HG03521 (cell line): ENCODE measurements around the gene D2HGDH.

ENCODE experiments used
- ATAC-seq: cut with Tn5 transposase; IDR thresholded peaks from one replicate; pipeline ENCODE4 v1.9.1; 2021; ENCODE audit warnings: mild to moderate bottlenecking, moderate library complexity; ENCODE audit not compliant: unreplicated experiment

The D2HGDH gene

DNA sequence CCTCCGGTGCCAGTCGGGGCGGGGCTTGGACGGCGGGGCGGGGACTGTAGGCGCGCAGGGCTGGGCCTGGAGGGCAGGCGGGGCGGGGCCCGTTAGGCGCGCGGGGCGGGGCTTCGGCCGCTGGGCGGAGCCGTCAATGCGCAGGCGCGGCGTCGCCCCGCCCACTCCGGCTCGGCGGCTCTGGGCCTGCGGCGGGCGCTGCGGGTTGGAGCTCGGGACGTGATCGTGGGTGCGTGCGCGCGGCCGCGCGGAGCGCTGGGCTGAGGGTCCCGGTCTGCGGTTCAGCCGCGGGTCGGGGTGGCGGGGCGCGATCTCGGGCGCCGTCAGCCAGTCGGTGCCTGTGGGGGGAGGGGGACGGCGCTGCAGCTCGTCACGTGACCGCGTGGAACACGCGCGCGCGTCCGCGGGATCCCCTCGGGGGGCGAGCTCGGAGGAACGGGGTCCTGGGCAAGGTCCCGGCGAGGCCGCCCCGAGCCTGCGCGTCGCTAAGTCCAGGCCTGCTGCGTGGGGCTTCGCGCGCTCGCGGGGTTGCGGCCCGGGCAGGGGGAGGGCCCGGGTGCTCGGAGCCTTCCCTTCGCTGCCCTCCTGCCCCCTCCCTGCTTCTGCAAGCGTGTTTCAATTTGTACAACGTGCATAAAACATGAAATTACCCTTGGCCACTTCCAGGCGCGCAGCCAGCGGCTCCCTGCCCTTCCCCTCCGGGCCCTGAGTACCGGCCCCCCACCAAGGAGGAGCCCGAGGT lies at the start of gene D2HGDH:
Gene D2HGDH (plus strand): TSS at position 164 of the 742 bp plus-strand sequence. CDS start 595 bp downstream, outside the sequence.
- ATAC-seq = peak; percentile 80

DNA sequence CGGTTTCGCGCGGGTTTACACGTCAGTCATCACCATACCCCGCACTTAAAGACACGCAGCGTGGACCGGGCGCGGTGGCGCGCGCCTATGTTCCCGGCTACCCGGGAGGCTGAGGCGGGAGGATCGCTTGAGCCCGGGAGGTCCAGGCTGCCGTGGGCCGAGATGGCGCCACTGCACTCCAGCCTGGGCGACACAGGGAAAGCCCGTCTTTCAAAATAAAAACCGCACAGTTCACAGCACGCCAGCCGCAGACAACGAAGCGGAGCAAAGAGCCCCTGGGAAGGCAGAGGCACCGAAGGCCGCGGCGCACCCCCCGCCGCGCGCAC lies 48.1 kb upstream of the D2HGDH start:
- ATAC-seq = peak; percentile 5

DNA sequence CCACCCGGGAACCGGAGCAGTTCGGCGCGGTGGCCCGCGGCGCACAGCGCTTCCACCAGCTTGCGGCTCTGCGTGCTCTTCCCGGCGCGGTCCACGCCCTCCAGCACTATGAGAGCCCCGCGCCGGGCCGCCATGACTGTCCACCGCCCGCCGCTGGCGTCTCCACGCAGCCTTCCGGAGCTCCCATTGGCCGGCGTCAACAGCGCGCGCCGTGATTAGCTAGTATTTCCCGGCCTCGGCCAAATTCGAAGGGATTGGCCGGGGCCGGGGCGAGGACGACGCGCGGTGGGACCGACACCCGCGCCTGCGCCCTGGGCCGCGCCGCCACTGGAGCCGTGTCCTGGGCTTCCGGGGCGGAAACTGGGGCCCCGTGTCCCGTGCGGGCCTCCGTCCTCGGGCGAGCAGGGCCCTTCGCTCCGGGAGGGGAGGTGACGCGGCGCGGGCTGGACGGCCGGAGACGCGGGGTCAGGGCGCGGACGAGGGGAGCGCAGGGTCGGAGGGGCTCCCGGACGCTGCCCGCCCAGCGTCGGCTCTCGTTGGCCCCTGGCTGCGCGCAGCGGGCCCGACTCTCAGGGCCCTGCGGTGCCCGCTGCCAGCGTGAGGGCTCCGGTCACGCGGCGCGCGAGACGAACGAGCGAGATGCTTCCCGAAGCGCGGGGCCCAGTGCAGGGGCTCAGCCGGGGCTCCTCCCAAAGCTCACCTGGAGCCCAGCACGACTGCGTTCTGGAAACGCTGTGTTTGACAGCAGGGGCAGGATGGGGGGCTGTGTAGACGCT lies 47.6 kb upstream of the D2HGDH start, which contains the start of gene DTYMK:
Gene DTYMK (minus strand): TSS at position 166 of the 776 bp plus-strand sequence. CDS start 32 bp downstream, at position 134.
- peak; percentile 95 for ATAC-seq

DNA sequence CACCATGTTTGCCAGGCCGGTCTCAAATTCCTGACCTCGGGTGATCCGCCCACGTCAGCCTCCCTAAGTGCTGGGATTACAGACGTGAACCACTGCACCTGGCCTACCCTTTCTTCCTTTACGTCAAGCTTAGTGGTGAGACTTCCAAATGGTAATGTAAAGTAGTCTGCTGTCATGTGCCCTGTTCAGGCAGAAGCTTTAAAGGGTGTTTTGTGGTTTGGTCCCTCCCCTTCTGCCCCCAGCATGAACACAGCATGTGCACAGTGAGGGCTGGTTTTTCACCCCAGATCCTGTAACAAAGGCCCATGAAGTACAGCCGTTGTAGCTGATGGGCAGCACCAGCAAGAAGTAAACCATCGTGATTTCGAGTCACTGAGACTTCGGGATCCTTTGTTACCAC lies 45.1 kb upstream of the D2HGDH start:
- ATAC-seq = no peak

DNA sequence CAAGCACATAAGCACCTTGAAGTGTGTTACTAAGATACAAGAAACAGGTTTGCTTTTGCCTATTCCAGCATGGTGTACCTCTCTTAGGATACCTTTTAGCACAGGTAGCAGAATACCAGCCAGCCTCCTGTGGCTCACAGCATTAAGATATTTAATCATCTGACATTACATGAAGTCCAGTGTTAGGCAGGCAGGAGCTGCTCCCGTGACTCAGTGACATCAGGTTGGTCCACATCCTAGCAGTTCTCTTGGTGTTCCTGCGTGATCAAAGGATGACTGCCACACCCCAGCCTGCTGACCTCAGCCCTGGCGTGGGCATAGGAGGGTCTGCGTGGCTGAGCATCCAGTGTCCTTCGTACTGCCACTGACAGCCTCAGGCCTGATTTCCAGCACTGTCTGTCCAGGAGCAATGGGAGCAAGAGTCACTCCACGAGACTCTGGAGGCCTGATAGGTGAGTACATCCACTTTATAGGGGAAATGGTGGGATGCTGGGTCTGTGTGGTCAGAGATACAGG lies 44.2 kb upstream of the D2HGDH start:
- no peak for ATAC-seq

DNA sequence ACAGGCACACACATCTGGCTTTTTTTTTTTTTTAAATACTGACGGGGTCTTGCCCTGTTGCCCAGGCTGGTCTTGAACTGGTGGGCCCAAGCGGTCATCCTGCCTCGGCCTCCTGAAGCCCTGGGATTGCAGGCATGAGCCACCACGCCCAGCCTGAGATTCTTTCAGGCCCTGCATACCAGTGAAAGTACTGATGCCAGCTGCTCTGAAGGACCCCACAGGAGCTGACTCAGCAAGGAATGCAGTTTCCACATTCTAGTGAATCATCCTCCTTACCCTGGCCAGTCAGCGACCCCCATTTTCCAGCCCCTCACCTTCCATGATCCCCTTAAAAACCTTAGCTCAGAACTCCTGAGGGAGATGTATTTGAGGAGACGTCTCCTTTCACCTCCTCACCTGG lies 42.0 kb upstream of the D2HGDH start:
- ATAC-seq = no peak

DNA sequence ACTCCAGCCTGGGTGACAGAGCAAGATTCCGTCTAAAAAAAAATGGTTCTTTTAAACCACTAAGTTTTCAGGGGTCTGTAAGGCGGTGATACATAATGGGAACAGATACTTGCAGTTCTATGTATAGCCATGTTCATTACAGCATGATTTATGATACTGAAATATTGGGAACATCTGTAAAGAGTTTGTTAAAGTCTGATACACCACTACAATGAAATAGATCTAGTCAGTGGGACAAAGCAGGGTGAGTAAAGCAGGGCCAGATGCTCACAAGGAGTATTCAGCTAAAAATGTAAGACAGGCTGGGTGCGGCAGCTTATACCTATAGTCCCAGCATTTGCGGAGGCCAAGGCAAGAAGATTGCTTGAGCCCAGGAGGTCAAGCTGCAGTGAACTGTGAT lies 38.8 kb upstream of the D2HGDH start:
- ATAC-seq = no peak

DNA sequence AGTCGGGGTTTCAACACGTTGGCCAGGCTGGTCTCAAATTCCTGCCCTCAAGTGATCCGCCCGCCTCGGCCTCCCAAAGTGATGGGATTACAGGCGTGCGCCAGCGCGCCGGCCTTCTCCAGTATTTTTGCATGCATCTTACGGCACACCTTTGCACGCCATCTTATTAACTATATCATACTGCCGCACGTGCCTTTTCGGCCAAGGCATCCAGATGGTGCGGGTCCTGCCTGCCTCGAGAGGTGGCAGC lies 33.4 kb upstream of the D2HGDH start:
- ATAC-seq = no peak

DNA sequence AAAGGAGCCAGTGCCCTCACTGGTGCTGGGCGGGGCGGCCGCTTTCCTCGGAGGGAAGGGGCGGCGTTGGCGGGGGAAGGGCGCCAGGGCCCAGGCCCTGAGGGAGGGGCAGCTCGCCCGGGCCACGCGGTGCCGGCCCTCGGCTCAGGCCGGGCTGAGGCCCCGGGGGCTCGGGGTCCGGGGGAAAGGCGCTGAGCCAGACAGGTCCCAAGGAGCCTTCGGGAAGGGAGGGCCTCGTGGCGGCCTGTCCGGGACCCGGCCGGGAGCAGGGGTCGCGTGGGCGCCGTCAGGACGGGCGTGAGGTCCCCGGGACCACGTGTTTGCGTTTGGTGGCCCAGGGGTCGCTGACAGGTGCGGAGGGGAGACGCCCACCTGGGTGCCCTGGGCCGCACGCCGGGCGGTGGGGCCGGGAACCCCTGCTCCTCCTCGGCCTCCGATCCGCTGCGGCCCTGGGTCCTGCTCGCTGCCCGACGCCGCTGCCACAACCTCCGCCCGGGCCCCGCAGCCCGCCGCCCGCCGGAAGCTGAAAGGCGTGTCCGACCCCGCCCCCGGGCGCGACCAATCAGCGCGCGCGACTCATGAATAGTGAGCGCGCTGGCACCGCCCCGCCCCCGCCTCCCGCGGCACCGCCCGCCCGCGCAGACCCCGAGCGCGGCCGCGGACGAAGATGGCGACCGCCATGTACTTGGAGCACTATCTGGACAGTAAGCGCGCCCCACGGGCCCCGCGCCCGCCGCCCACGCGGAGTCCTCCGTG lies 32.9 kb upstream of the D2HGDH start, which contains the start of gene ING5:
Gene ING5 (plus strand): TSS at position 641 of the 756 bp plus-strand sequence. CDS start 27 bp downstream, at position 668.
- ATAC-seq = peak; percentile 55

DNA sequence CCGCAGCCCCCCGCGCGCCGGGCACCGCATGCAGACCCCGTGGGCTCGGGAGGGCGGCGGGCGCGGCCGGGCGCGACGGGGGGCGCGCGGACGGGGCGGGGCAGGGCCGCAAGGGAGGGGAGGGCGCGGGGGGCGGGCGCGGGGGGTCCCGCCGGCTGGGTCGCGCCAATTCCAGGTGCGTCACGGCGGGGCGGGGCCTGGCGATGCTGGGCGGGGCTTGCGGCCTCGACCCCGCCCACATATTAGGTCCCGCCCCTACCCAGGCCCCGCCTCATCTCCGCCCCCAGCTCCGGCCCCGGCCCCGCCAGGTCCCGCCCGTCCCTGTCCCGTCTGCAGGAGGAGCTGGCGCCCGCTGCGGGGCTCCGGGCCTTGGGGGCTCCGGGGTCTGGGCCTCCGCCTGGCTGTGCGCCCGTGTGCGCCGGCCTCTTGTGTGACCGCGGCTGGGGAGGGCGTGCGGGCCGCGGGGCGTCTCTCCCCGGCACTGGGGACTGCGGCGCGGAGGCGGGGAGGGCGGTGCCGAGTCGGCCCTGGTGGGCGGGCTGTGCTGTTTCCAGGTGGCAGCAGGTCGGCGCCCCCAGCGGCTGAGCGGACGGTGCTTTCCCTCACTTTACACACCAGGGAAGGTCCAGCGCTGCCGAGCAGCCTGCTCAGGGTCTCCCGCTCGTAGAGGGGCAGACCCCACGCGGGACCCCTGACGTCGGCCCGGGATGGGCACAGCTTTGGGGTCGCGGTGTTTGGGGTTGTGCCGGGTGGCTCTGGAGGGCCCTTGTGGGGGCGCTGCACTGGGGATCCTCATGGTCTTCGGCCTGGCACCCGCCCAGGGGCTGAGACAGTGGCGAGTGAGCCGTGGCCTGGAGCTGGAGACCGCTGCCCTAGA lies 32.0 kb upstream of the D2HGDH start:
- peak; percentile 60 for ATAC-seq

DNA sequence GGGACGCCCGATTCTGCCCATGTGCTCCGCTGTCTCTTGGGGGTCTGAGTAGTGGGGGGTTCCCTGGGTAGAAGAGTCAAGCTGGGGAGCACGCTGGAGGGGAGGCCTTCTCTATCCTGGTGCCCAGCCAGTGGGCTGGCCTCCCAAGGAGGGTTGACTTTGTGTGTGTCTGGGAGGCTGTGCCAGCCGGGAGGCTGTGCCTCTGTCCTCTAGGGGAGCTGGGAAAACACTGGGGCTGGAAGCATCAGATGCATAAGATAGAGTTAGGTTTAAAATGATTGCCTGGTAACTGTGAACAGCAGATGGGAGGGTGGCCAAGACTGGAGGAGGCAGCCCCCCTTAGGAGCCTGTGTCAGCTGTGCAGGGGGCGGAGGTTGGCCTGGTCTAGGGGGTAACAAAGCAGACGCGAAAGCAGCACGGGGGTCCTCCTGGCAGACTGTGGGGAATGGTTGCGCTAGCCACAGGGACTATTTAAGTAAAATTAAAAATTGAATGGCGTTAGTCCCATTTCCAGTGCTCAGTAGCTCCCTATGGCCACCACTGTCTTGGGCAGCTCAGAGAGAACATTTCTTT lies 31.3 kb upstream of the D2HGDH start:
- no peak for ATAC-seq

DNA sequence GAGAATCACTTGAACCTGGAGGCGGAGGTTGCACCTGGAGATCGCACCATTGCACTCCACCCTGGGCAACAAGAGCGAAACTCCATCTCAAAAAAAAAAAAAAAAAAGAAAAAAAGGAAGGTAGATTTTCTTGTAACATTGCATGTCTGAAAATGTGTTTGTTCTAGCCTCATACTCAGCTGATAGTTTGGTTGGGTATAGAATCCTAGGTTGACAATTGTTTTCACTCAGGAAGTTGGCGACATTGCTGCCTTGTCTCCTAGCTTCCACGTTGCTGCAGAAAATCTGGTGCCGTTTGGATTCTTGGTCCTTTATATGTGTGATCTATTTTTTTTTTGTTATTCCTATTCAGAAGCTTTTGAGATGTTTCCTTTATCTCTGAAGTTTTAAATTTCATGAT lies 27.9 kb upstream of the D2HGDH start:
- no peak for ATAC-seq

DNA sequence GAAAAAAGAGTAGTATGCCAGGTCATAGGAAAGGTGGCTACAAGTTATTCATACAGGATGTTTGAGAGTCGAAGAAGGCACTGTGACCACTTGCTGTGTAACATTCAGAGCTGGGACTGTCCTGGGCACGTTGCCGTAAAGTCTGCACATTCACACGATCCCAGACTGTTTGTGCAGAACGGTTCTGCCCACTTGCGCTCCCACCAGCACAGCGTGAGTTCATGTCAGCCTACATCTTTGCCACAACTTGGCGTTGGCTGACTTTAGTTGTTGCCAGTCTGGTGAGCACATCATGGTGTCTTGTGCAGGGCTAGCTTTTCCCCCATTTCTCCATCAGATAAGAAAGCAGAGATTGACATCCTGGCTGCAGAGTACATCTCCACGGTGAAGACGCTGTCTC lies 25.6 kb upstream of the D2HGDH start:
- ATAC-seq = no peak

DNA sequence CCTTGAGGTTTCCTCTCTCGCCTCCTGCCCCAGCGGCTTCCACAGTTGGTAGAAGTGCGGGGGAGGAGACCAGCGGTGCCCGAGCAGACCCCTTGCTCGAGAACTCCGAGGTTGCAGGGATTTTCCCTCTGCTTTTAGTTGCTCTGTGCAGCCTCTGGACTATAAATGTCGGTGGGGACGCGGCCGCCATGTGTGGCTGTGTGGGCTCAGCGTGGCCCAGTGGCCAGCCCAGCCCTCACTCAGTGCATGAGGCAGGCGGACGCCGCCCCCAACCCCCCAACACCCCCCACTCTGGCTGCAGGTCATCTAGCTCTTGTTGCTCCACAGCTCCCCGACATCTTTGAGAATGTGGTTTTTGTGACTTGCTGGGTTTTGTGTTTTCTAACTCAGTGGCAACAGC lies 15.3 kb upstream of the D2HGDH start:
- ATAC-seq = no peak

DNA sequence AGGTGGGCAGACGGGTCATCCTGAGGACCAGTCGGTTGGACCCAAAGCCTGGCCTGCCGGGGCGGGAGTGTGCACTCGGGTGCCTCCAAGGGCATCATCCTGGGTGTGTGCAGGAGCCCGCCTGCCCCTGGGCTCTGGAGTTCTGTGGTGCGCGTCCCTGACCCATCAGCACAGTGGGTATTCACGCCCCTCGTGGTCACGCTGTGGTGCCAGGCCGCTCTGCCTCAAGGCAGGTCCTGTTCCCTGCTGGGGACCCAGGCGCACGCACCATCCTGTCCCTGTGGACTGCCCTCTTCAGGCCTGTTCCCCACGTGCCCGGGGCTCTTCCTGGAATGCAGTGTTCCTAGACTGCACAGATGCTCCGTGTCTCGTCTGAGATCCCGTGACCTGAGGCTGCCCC lies 14.3 kb upstream of the D2HGDH start:
- no peak for ATAC-seq

DNA sequence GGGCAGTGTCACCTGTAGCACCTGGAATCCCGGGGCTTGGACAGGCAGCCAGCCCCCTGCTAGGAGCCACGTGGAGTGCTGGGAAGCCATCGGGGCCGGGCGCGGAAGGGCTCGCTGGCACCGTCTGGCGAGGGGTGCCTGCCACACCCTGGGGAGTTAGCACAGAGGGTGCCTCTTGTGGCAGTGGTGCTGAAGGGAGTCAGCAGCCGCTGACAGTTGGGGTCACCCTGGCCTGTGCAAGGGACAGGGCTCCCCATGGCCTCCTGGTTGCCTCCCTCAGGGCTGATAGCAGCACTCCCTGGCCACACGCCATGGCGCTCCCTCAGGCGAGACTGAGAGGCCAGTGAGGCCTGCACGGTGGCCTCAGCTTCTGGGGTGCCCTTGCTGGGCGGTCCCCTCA lies 13.9 kb upstream of the D2HGDH start:
- no peak for ATAC-seq

DNA sequence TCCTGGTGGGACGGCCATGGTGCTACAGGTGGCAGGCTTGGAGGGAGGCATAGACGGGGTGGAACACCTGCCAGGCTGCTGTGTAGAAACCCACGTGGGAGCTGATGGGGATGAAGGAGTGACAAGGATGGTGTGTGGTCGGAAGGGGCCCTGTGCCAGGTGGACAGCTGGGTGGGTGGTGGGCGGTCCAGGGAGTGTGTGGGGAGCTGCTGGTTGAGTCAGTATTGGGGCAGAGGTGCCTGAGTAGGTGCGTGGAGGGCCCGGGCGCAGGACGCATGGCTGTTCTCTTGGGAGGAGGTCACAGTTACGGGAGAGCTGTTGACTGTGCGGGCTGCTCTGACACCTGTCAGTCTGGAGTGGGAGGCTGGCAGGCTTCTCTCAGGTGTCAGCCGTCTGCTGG lies 12.6 kb upstream of the D2HGDH start:
- no peak for ATAC-seq

DNA sequence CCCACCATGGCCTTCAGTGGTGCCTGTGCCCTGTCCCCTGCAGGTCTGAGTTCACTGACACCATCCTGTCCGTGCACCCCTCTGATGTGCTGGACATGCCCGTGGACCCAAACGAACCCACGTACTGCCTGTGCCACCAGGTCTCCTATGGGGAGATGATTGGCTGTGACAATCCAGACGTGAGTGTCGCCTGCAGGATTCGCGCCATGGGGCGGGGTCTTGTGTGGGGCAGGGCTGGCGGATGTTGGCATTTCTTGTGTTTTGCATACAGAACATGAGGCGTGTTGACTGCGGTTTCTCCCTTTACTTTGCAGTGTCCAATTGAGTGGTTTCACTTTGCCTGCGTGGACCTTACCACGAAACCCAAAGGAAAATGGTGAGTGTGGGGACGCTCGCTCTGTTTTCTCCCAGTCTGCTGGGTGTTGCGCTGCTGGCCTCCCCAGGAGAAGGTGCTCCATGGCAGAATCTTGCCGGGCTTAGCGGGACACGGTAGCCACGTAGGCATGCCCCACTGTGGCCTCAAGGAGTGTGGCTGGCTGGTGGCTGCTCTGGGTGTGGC lies 11.5 kb upstream of the D2HGDH start:
- no peak for ATAC-seq

DNA sequence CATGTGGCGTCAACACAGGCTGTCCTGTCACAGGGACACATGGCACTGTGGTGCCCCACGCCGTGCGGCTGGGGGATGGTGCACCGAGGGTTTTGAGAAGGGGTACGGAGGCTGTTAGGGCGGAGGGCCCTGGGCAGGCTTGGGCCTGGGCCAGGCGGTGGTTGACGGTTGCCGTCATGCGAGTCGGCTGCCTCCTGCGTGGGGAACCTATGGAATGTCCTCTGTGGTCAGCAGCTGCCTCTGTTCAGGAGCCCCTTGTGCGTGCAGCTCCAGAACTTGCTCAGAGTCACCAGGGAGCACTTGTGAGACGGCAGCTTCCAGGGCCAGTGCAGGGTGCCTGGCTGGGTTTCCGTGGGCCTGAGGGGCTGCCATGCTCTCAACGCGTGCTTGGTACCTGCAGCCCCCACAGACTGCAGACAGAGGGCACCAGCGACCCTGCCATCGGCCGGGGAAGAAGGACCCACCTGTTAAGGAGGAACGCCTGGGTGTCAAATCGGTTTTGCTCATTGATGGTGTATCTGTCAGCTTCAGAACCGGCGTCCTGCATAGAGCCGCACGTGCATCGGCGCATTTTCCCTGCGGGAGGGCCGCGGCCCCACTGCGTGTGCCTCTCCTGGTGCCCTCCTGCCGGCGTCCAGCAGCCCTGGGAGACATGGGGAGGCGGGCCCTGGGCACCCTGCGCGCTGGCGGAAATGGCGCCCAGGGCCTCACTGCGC lies 10.0 kb upstream of the D2HGDH start:
- ATAC-seq = no peak
